GM12865 (cell line): Measurements from ENCODE around the gene ATP8A2.

Experiments used
- DNase-seq: peaks from one replicate; pipeline ENCODE4 v3.0.0; 2010; ENCODE audit warnings: low read depth
- H3K4me3 ChIP-seq: 2 replicates; pipeline ENCODE4 v1.5.1; 2011; ENCODE audit warnings: mild to moderate bottlenecking, low read depth, low read length, control low read depth
- CTCF ChIP-seq: IDR thresholded peaks from 2 replicates; pipeline ENCODE4 v1.5.1; 2011; ENCODE audit warnings: low read length, control low read depth, low read depth, inconsistent platforms; ENCODE audit not compliant: insufficient read depth; ENCODE audit errors: missing control alignments

ATP8A2 gene

GRCh38 chr13:25731037-25731436 is 359.3 kb downstream of the ATP8A2 start:
- no peak for DNase-seq
- TF ChIP-seq CTCF, result no peak
- H3K4me3 ChIP-seq, result no peak overlapping the region

GRCh38 chr13:25731536-25731935 is 359.8 kb downstream of the ATP8A2 start:
- no peak overlapping the region for H3K4me3 ChIP-seq
- no peak for TF ChIP-seq CTCF
- DNase-seq, result no peak

GRCh38 chr13:25732111-25732865 is 360.5 kb downstream of the ATP8A2 start:
- no peak for DNase-seq
- no peak overlapping the region for H3K4me3 ChIP-seq
- no peak for TF ChIP-seq CTCF

- TF ChIP-seq CTCF, result no peak
- no peak overlapping the region for H3K4me3 ChIP-seq
- DNase-seq, result no peak
Observed at GRCh38 chr13:25733001-25733491, 361.3 kb downstream of the ATP8A2 start.

- no peak for TF ChIP-seq CTCF
- H3K4me3 ChIP-seq, result no peak overlapping the region
- no peak for DNase-seq
Observed at GRCh38 chr13:25733696-25734435, 362.1 kb downstream of the ATP8A2 start.

- no peak overlapping the region for H3K4me3 ChIP-seq
- no peak for TF ChIP-seq CTCF
- no peak for DNase-seq
Observed at GRCh38 chr13:25738342-25739196, 366.8 kb downstream of the ATP8A2 start.
